Stimulated activated CD4-positive, alpha-beta T cell treated with anti-CD3 and anti-CD28 coated beads, Interleukin-1b, Interleukin-23, amount 100 ng/mL, for 4 hours (primary cell): ENCODE results near the gene PHF5A.
"Not testable (repeated sequence)": the region's sequence is repeated elsewhere in the genome, so short reads cannot be mapped to it uniquely, and the experiment has no call there.

ENCODE experiments used
- DNase-seq, 2 donors: peaks; one replicate each; pipeline ENCODE4 v3.0.0-alpha.2; 2020; ENCODE audit warnings: low read depth in 2 of 2

Gene PHF5A

GRCh38 chr22:41488076-41488475 is 19.6 kb upstream of the PHF5A start:
- DNase-seq = no peak

- DNase-seq = no peak
These were observed 18.8 kb upstream of the PHF5A start for GRCh38 chr22:41487037-41487935.

GRCh38 chr22:41485033-41485432 is 16.5 kb upstream of the PHF5A start:
- no peak for DNase-seq

GRCh38 chr22:41482319-41482935 is 13.9 kb upstream of the PHF5A start:
- DNase-seq = no peak

- no peak for DNase-seq
These were observed 13.4 kb upstream of the PHF5A start for GRCh38 chr22:41481925-41482318.

GRCh38 chr22:41481131-41481830 is 12.8 kb upstream of the PHF5A start:
- DNase-seq = no peak

- no peak for DNase-seq
These were observed 11.9 kb upstream of the PHF5A start for GRCh38 chr22:41480397-41480735.

GRCh38 chr22:41479671-41480396 is 11.3 kb upstream of the PHF5A start:
- DNase-seq = no peak

GRCh38 chr22:41478891-41479521 is 10.5 kb upstream of the PHF5A start:
- no peak for DNase-seq

- no peak for DNase-seq
These were observed 10.0 kb upstream of the PHF5A start for GRCh38 chr22:41478473-41478872.

- DNase-seq = no peak
These were observed 6.5 kb upstream of the PHF5A start for GRCh38 chr22:41474872-41475451.

- DNase-seq = no peak
These were observed 3.1 kb upstream of the PHF5A start for GRCh38 chr22:41471568-41471967.

GRCh38 chr22:41470886-41471285 is 2.4 kb upstream of the PHF5A start:
- DNase-seq = no peak

- peak in 1 of 2 donors; percentile 37 for DNase-seq
These were observed 843 bp upstream of the PHF5A start for GRCh38 chr22:41469218-41469851.

GRCh38 chr22:41461901-41462300 is 6.6 kb downstream of the PHF5A start:
- no peak for DNase-seq

GRCh38 chr22:41460071-41460470 is 8.4 kb downstream of the PHF5A start:
- not testable (repeated sequence) for DNase-seq

- DNase-seq = no peak
These were observed 9.1 kb downstream of the PHF5A start for GRCh38 chr22:41459431-41459830.

- DNase-seq = no peak
These were observed 10.2 kb downstream of the PHF5A start for GRCh38 chr22:41458161-41458728.

GRCh38 chr22:41448189-41448808 is 20.2 kb downstream of the PHF5A start:
- DNase-seq = peak; percentile 80 to 82
